H1 (cell line): Measurements from ENCODE around the gene ARHGAP10. TPM values are rescaled to one million over a fixed set of nuclear protein-coding genes. Genes with fewer than 3 reads are reported as not detected.

Experiments
- ATF3 ChIP-seq: IDR thresholded peaks from 2 replicates; pipeline ENCODE4 v1.6.1; 2011; ENCODE audit warnings: low read depth, mild to moderate bottlenecking, low read length; ENCODE audit not compliant: insufficient read depth
- BCL11A ChIP-seq, 2 experiments: IDR thresholded peaks; one replicate each; pipeline ENCODE4 v1.6.1; 2011; ENCODE audit warnings: low read depth in 2 of 2, low read length in 2 of 2, mild to moderate bottlenecking in 2 of 2
- GABPA ChIP-seq: IDR thresholded peaks from 2 replicates; pipeline ENCODE4 v1.6.1; 2011; ENCODE audit warnings: mild to moderate bottlenecking, low read length, moderate library complexity, borderline replicate concordance; ENCODE audit not compliant: insufficient read depth
- JUN ChIP-seq: IDR thresholded peaks from 2 replicates; pipeline ENCODE4 v1.6.1; 2011; ENCODE audit warnings: low read depth, mild to moderate bottlenecking, improper control_type of control experiment, low read length
- POLR2A ChIP-seq, 2 experiments: IDR thresholded peaks; 1 replicate in 1 of 2; 2 replicates in 1 of 2; pipeline ENCODE4 v1.6.1; 2011; ENCODE audit warnings: low read depth in 2 of 2, low read length in 2 of 2, mild to moderate bottlenecking in 2 of 2; ENCODE audit errors: control extremely low read depth in 1 of 2
- POLR2AphosphoS5 ChIP-seq: IDR thresholded peaks from 2 replicates; pipeline ENCODE4 v1.6.1; 2011; ENCODE audit warnings: low read depth, low read length
- SAP30 ChIP-seq: fragments of 300-600 bp; sonication (generic); IDR thresholded peaks from 2 replicates; pipeline ENCODE4 v1.7.1; 2012; ENCODE audit warnings: low read length, moderate library complexity, mild to moderate bottlenecking, inconsistent platforms; ENCODE audit not compliant: insufficient read depth, insufficient replicate concordance
- TAF7 ChIP-seq: optimal IDR thresholded peaks from 2 replicates; pipeline ENCODE3; 2011; ENCODE audit warnings: low read depth, mild to moderate bottlenecking, inconsistent platforms, low read length, moderate library complexity, borderline replicate concordance
- polyA plus RNA-seq, 7 experiments: library from polyadenylated mRNA; depleted of rRNA in 3 of 7; stranded (reverse) in 5 of 7; unstranded in 2 of 7; fragments of >200 nt in 5 of 7; fragments of 200-250 nt in 2 of 7; gene quantifications; 1 replicate in 5 of 7; 2 replicates in 1 of 7; 4 replicates in 1 of 7; pipeline versions ENCODE4 v1.2.1 to v1.2.3, GENCODE V29; 2011 to 2013; ENCODE audit warnings: missing spikeins in 2 of 7, mixed read lengths in 2 of 7
- total RNA-seq: library from RNA; stranded (reverse); fragmentation: NEBNext Ultra II Directional; extraction: Animal tissue kit (Norgen Biotek cat#: 25700); gene quantifications from 2 replicates; pipeline ENCODE4 v1.2.1, GENCODE V29; 2021

The ARHGAP10 gene
- total and polyA plus RNA-seq, 2 of the 8 experiments (the other 6 are each of a cell fraction or from before 2014, with no cell fraction given), result 3.7 to 6.1 TPM

GRCh38 chr4:147747787-147748454 lies 16.0 kb downstream of the ARHGAP10 start (continued):
- TF ChIP-seq POLR2AphosphoS5 (no peak), ATF3 (no peak), POLR2A (IDR thresholded peaks at IDR 0.05; ENCODE audit: control extremely low read depth in 1 of 2, low read depth in 2 of 2, low read length in 2 of 2) (no peak), GABPA (no peak), BCL11A (IDR thresholded peaks at IDR 0.05; ENCODE audit: low read depth in 2 of 2, low read length in 2 of 2) (no peak), SAP30 (no peak), TAF7 (no peak), JUN (no peak)
